ENCODE results near the gene ATP5F1E.
A peak's percentile ranks its signal among the peaks of the same experiment; 100 is the strongest.
"Not testable (repeated sequence)": the region's sequence is repeated elsewhere in the genome, so short reads cannot be mapped to it uniquely, and the experiment has no call there.

Gene ATP5F1E

DNA sequence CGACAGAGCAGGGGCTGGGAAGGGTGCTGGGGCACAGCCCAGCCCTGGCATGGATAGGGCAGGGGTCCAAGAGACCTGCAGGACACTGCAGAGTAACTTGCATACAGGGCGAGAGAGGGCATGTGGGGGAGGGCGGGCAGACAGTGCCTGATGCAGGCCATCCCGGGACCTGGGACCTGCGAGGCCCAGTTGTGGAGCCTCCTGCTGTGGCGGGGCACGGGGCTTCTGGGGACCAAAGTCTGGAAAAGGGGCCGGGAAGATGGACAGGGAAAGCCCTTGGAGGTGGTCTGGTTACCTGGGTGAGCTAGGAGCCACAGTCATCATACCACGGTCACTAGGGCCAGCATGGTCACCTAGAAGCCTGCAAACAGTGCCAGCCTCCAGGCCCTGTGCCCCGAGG, 13.3 kb downstream of the ATP5F1E start:
- DNase-seq: no peak

DNA sequence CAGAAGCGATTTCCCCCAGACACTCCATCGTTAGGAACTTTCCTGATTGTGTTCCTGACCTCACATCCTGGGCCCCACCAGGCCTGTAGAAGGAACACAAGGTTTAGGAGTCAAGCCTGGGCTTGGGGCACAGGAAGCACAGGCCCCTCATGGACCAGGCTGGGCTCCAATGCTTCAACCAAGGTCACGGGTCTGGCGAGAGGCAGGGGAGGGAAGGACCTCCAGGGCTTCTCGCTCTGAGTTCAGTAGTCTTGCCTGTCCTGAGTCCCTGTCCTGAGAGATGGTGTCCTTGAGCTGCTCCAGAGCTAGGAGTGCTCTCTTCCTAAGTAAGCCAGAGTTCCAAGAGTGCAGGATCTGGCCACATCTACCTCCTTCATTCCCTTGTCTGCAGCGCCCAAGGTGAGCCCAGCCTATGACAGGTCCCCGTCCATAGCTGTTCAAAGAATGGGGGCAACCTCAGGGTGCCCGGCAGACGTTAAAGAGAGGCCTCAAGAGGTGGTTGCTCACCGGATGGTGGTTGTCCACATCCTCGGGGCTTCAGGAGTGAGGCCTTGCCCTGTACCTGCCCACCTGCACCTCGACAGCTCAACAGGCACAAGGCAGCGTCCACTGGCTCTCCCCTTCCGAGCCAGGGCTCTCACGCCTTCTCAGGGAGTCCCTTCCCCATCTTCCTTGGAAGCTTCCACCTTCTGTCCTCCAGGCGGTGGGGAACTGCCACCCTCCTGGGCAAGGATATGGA, 14.5 kb downstream of the ATP5F1E start:
- no peak for DNase-seq

GRCh38 chr20:59016795-59017492, 15.2 kb downstream of the ATP5F1E start:
- no peak for DNase-seq

DNA sequence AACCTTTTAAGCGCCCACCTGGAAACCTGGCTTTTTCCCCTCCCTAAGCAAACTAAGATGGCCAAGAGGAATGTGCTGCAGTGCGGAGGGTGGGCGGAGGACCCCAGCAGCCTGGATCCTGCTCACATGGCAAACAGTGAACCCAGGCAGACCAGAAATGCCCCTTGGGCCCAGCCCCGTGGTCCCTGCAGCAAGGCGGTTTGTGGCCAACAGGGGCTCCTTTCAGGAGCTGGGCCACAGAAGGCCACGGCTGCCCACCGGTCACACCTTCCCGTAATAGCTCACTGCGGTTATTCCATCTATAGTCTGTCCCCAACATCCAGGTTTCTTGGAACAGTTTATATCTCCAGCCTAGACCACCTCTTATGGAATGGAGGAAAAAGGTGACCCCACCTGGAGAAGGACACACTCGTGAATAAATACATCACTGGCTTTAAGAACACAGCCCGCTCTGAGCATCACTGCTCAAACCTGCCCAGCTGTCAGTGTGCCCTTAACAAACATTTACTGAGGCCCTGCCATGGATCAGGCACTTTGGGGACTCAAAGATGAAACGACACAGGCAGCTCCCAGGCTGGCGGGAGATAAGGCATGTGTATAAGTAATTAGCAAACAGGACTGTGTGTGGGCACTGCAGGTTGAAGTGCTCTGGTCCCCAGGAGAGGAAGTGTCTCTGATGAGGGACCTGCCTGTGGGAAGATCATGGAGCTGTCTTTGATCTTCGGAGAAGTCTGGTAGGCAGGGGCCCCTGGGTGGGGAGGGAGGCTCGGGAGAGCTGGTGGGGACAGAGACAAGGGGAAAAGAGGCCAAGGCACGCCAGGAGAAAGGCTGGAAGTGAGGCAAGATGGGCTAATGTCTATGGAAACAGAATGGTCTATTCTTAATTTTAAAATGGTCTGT, 16.1 kb downstream of the ATP5F1E start:
- no peak for DNase-seq

DNA sequence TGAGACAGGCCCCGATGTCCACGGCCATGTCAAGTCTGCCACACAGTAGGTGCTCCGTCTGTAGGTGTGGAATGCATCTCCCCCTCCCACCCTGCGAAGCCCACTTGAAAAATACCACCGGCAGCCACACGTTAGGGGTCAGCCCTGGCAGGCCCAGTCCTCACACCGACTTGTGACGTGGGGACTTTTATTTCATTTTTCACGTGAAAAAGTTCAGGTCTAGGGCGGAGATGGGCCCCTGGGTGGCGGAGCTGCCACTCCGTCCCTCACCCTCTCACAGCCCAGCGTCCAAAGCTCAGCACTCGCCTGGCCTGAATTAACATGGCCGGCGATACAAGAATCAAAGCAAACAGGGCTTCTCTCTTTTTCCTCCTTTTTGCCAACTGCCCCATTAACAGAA, 16.7 kb downstream of the ATP5F1E start:
- no peak for DNase-seq

- DNase-seq: no peak
Observed at GRCh38 chr20:59014680-59015389, 17.3 kb downstream of the ATP5F1E start.

DNA sequence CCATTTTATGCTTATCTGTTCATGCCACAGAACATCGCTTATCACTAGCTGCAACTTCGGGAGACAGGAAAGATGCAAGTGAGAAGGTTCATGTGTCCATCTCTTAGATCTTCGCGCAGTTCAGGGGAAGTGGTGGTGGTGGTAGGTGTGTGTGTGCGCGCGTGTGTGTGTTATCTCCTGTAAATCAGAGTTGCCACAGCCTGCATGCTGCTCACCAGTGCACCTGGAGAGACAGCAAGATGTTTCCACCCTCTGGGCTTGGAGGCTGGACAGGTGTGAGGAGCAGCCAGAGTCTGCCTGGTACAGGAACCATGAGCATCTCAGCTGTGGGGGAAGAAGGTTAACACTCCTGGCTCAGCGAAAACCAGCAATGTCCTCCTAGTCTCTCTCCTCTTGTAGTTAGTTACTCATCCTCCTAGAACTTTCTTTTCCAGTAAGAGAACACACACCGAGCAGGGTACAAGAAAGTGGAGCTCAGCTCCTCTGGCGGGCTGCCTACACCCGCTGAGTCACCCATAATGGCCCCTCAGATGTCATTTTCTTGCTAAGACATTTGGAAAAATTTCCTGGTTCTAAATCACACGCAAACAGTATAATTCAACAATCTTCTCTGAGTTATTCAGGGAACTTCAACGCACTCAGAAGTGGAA, 18.1 kb downstream of the ATP5F1E start:
- no peak for DNase-seq

DNA sequence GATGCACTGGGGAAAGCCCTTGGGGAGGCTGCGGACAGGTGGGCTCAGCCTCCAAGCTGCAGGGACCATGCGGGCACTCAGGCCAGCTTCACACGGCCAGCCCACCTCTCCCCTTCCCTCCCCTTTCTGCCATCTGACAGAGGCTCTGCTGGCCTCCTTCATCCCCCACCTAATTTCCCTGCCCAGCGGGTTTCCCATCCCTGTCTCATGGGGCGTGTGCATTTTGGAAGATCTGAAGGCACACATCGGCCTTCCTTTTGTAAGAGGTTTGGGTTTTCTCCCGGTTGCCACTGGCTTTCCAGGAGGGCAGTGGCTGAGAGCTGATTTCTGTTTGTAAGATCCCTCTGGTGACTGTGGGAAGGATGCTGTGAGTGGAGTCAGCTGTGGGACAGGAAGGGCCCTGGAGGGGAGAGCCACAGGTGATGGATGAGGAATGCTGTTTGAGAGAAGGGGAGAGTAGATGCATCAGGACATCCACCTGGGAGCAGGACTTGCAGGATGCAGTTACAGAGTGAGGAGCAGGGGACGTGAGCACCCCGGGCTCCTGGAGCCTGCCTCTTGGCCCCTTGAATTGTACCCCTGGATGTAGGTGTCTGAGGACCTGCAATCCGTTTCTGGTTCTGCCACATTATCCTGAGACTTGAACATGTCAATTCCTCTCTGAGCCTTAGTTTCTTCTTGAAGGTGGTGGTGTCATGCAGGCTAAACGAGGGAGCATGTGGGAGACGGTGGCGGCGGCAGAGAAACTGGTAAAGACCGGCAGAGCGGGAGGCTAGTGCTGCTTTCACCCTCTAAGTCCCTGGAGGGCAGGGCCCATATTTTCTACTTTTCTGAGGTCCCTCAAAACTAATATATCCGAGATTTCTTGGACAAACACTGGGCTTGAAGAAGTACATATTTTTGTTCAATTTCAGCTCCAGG, 18.8 kb downstream of the ATP5F1E start:
- no peak for DNase-seq

GRCh38 chr20:59011874-59012157, 20.3 kb downstream of the ATP5F1E start:
- not testable (repeated sequence) for DNase-seq

DNA sequence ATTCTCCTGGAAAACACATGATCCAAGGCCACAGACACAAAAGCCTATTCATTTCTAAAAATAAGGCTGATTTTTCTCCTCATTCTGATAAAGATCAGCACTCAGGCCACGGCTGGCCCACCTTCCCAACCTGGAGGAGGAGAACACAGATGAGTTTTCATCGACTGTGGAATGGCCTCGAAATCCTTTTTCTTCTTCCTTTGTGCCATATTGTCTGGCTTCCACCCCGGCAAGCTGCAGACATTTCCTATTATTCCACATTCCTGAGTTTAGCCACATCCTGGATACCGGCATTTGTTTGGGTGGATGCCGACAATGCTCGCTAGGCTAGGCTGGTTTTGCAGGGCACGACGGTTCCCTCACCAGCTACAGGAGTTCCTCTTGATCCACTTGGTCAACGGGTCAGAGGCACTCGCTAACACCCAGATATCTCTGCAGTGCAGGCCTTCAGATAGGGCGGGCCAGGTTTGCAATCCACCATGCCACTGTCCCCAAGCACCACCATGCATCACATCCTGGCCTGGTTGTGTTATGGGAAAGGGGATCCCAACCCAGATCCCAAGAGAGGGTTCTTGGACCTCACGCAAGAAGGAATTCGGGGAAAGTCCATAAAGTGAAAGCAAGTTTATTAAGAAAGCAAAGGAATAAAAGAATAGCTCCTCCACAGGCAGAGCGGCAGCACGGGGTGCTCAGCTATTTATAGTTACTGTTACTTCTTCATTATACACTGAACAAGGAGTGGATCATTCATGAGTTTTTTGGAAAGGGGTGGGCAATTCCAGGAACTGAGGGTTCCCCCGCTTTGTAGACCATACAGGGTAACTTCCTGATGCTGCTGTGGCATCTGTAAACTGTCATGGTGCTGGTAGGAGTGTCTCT, 20.9 kb downstream of the ATP5F1E start:
- peak; percentile 71 for DNase-seq

DNA sequence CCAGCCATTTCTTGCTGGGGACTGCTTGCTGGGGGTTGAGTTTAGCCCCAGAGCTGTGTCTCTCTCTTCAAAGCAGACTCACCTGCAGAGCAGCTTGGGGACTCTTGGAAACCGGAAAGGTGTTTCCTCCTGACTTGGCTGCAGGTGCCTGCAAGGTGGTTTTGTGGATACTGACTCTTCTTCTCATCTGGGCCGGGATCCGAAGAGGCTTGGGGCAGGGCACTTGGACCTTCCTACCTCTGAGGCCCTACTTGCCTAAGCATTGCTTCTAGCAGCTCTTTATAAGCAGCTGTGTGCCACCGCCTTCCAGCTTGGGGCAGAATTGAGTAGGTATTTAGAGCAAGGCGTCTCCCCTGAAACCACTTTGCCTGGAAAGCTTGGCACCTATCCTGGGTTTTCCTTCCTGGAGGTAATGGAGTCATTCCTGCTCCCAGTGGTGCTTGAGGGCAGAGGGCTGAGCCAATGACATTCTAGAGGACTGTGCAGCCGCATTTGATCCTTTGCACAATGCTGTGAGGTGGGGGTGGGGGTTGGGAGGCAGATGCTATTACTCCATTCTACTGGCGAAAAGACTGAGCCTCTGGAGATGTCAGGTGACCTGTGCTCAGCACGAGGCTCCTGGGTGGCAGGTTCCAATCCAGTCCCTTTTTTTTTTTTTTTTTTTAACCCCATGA, 21.7 kb downstream of the ATP5F1E start:
- no peak for DNase-seq

DNA sequence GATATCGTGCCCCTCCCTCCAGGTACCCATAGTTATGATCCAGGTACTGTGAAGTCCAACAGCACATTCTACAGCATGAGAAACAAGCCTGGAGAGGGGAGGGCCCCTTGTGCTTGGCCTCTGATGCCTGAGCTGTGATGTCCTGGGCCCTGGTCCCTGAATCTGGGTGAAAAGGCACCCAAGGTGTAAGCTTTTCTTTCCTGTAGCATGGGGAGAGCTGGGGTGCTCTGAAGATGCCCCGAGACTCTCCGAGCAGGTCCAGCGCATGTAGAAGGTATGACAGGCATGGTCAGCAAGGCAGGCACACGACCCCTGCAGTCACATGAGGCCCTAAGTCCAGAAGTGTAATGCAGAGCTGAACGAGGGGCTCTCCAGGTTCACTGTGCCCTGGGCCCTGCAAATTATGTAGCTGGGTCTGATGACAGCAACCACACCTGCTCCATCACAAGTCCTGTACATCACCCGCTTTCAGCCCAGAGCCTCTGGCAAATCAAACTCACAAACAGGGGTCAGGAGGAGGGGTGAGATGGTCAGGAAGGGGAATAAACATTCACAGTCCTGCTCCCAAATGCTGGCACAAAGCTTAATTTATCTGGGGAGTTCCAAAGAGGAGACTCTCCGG, 23.3 kb downstream of the ATP5F1E start:
- no peak for DNase-seq

DNA sequence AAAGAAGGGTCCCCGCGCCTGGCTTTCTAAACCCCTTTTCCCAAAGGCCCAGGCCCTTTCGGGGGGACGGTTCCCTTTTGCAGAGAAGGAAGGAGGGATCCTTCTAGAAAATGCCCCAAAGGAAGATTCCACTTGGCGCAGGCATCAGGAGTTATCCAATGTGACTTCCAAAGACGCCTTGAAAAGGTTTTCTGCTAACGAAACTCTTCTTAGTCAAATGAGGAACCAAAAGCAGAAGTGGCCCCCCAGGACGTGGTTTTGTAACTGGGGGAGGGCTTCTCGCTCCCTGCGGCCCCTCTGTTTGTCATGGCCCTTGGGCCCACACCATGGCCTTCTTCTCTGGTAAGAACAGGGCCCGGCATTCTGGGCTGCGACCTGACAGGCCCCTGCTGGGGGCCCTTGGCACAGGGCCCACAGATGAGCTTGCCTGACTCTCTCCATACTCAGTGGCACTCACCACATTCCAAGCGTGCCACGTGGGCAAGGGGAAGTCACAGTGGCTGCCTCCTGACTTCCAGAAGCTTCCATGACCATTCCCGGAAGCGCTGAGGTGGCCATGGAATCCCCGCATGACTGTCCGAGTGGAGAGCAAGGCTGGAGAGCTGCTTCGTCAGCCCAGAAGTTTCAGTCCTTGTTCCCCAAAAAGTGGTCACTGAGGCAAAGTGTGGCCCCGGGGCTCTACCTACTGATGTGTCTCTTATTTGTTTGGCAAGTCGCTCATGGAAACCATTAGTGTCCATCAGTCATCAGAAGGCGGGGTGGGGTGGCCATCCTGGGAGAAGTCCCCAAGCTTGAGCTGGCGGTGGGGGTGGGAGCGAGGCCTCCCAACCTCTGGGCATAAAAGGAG, 24.2 kb downstream of the ATP5F1E start:
- no peak for DNase-seq

DNA sequence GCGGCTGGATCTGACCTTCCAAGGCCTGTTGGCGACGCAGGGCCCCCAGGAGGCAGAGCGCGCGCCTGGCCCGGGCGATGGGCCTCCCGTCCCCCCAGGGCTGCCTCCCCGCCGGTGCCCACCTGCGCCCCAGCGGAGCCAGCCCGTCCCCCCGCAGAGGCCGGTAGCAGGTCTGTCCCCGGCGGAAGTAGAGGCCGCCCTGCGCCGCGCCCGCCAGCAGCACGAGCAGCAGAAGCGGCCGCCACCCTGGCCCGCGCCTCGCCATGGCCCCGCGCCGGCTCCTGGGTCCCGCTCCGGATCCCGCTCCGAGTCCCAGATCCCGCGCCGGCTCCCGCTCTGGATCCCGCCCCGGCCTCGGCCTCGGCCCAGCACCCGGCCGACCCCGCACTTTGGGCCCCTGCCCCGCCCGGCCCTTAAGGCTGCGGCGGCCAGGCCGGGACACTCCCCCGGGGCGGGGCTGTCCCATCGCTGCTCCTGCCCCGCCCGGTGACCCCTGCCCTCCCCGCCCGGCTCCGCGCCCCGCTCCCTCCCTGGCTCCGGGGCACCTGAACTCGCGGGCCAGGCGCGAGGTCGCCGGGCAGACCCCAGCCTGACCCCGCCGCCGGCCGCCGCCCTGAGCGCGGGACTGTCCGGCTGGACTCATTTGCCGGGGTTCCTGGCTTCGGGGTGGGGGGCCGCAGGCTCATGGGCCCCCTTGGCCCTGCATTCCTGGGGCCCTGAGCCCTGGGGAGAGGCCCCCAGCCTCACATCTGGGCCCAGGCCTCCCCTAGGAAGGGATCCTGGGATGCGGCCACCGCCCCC, 25.1 kb downstream of the ATP5F1E start, which contains the start of gene CTSZ:
TSS of gene CTSZ (minus strand) at position 391 of the 801 bp plus-strand sequence. CDS start at position 265, 126 bp downstream.
- DNase-seq: peak; percentile 62

DNA sequence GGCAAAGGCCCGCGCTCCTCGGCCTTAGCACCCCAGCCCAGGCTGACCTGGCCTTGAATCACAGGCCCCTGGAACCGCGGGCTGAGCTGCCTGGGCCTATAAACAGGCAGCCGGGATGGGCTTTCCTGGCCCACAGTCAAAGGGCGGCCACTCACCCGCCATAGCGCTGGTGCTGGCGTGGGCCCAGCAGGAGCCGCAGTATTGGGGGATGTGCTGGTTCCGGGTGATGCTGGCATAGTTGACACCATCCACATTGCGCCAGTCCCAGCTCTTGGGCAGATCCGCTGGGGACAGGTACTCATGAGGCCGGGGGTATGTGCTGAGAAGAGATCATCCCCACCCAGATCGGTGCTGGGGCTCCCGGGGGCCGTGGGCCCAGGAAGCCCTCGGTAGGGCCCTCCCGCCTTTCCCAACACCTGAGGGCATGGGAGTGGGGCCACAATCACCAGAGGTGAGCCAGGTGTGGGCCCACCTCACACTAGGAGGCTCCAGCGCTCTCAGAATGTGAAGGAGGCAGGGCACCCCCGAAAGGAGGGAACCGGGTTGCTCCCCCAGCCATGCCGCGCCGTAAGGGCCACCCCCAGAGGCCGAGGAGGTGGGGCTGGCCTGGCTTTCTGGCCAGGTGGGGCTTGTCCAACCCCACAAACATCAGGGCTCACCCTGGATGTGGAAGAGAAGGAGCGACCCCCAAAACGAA, 25.8 kb downstream of the ATP5F1E start:
- DNase-seq: no peak

GRCh38 chr20:59005523-59006166, 26.5 kb downstream of the ATP5F1E start:
- DNase-seq: no peak

All from left hindlimb (tissue), 1 donor.